Bronchial epithelial cell (primary cell): ENCODE data around the gene CSK. TPM values are rescaled to one million over a fixed set of nuclear protein-coding genes. Genes with fewer than 3 reads are reported as not detected.

Experiments used
- DNase-seq: peaks from one replicate; pipeline ENCODE4 v3.0.0-alpha.2; 2010; ENCODE audit warnings: low read depth
- FAIRE-seq: peaks from 2 replicates; lab custom pipeline; 2011; peaks lifted over from hg19 to GRCh38; lab: Jason Lieb, UNC
- H3K27me3 ChIP-seq: 2 replicates; pipeline ENCODE4 v1.5.1; 2011; ENCODE audit warnings: low read length; ENCODE audit not compliant: control insufficient read depth, insufficient read depth
- H3K36me3 ChIP-seq: 2 replicates; pipeline ENCODE4 v1.5.1; 2011; ENCODE audit warnings: low read length; ENCODE audit not compliant: control insufficient read depth, insufficient read depth
- H3K4me3 ChIP-seq: 2 replicates; pipeline ENCODE4 v1.5.1; 2011; ENCODE audit warnings: mild to moderate bottlenecking, low read depth, low read length, control low read depth
- CTCF ChIP-seq: IDR thresholded peaks from 2 replicates; pipeline ENCODE4 v1.5.1; 2011; ENCODE audit warnings: mild to moderate bottlenecking, moderate library complexity, low read length, control low read depth, inconsistent platforms; ENCODE audit not compliant: insufficient read depth, severe bottlenecking
- total RNA-seq: library from RNA; depleted of rRNA; stranded (reverse); fragments of >200 nt; gene quantifications from 2 replicates; pipeline ENCODE4 v1.2.1, GENCODE V29; 2014

Gene CSK
- total RNA-seq, 1 donor from 2014 or later = 29.2 TPM

GRCh38 chr15:74804935-74805334 lies 23.1 kb downstream of the CSK start:
- no peak for TF ChIP-seq CTCF
- Histone ChIP-seq H3K4me3 (no peak overlapping the region), H3K27me3 (no peaks in the 10 kb centered on the region), H3K36me3 (peaks cover 25% of the 10 kb centered on the region)
- DNase-seq = no peak
- FAIRE-seq = no peak

GRCh38 chr15:74807282-74807681 lies 25.4 kb downstream of the CSK start:
- TF ChIP-seq CTCF = no peak
- FAIRE-seq = no peak
- no peak overlapping the region for H3K4me3 ChIP-seq
- peaks cover 8% of the 10 kb centered on the region for H3K36me3 ChIP-seq
- DNase-seq = no peak
- no peaks in the 10 kb centered on the region for H3K27me3 ChIP-seq

GRCh38 chr15:74808078-74808839 lies 26.4 kb downstream of the CSK start:
- no peak overlapping the region for H3K4me3 ChIP-seq
- no peaks in the 10 kb centered on the region for H3K27me3 ChIP-seq
- peaks cover 4% of the 10 kb centered on the region for H3K36me3 ChIP-seq
- no peak for TF ChIP-seq CTCF
- FAIRE-seq (no peak), DNase-seq (peak; percentile 61)

- no peaks in the 10 kb centered on the region for H3K36me3 ChIP-seq
Observed at GRCh38 chr15:74808840-74809229, 27.0 kb downstream of the CSK start.

GRCh38 chr15:74809242-74809641 lies 27.4 kb downstream of the CSK start:
- TF ChIP-seq CTCF = no peak
- DNase-seq (no peak), FAIRE-seq (no peak)
- H3K27me3 ChIP-seq = no peaks in the 10 kb centered on the region
- no peak overlapping the region for H3K4me3 ChIP-seq
- no peaks in the 10 kb centered on the region for H3K36me3 ChIP-seq

More at GRCh38 chr15:74808840-74809229, 27.0 kb downstream of the CSK start:
- H3K27me3 ChIP-seq = no peaks in the 10 kb centered on the region
- no peak overlapping the region for H3K4me3 ChIP-seq
- FAIRE-seq = no peak
- DNase-seq = no peak
- TF ChIP-seq CTCF = no peak

- no peak overlapping the region for H3K4me3 ChIP-seq
- DNase-seq = peak; percentile 8
- H3K27me3 ChIP-seq = no peaks in the 10 kb centered on the region
- no peak for FAIRE-seq
- TF ChIP-seq CTCF = no peak
- no peaks in the 10 kb centered on the region for H3K36me3 ChIP-seq
Observed at GRCh38 chr15:74809956-74810355, 28.1 kb downstream of the CSK start.
